Adipocyte (in vitro differentiated cells): Measurements from ENCODE around the gene DIPK1C.

ENCODE experiments used
- DNase-seq: peaks from one replicate; pipeline ENCODE4 v3.0.0-alpha.2; 2015; ENCODE audit warnings: low read depth
- H3K27me3 ChIP-seq: replicated peaks from 2 replicates; pipeline ENCODE4 v1.7.0; 2013; ENCODE audit warnings: mild to moderate bottlenecking, low read length, moderate library complexity; ENCODE audit not compliant: control insufficient read depth, insufficient read depth
- H3K36me3 ChIP-seq: 2 replicates; pipeline ENCODE4 v1.7.0; 2013; ENCODE audit warnings: low read length, mild to moderate bottlenecking, moderate library complexity; ENCODE audit not compliant: control insufficient read depth, insufficient read depth, severe bottlenecking
- H3K4me1 ChIP-seq: 2 replicates; pipeline ENCODE4 v1.7.0; 2013; ENCODE audit warnings: mild to moderate bottlenecking, low read length, moderate library complexity; ENCODE audit not compliant: control insufficient read depth, insufficient read depth
- H3K4me3 ChIP-seq: 2 replicates; pipeline ENCODE4 v1.7.0; 2013; ENCODE audit warnings: mild to moderate bottlenecking, low read length, moderate library complexity
- H3K9ac ChIP-seq: 2 replicates; pipeline ENCODE4 v1.7.0; 2013; ENCODE audit warnings: mild to moderate bottlenecking, low read length, moderate library complexity
- H3K9me3 ChIP-seq: 2 replicates; pipeline ENCODE4 v1.7.0; 2013; ENCODE audit warnings: mild to moderate bottlenecking, low read length, moderate library complexity; ENCODE audit not compliant: control insufficient read depth

DIPK1C gene

GRCh38 chr18:74416124-74416523, 41.0 kb downstream of the DIPK1C start:
- H3K36me3 ChIP-seq = no peaks in the 10 kb centered on the region
- H3K4me3 ChIP-seq = no peak overlapping the region
- H3K9me3 ChIP-seq = no peaks in the 10 kb centered on the region
- no peak for DNase-seq
- peaks cover 73% of the 10 kb centered on the region for H3K27me3 ChIP-seq
- no peak overlapping the region for H3K9ac ChIP-seq
- H3K4me1 ChIP-seq = no peaks in the 10 kb centered on the region

- Histone ChIP-seq H3K36me3 (no peaks in the 10 kb centered on the region), H3K4me3 (no peak overlapping the region), H3K9me3 (no peaks in the 10 kb centered on the region), H3K9ac (no peak overlapping the region), H3K4me1 (no peaks in the 10 kb centered on the region), H3K27me3 (peaks cover 81% of the 10 kb centered on the region)
- no peak for DNase-seq
Observed at GRCh38 chr18:74414953-74415515, 42.1 kb downstream of the DIPK1C start.

- DNase-seq = no peak
Observed at GRCh38 chr18:74413836-74414235, 43.3 kb downstream of the DIPK1C start.

GRCh38 chr18:74412116-74412880, 44.8 kb downstream of the DIPK1C start:
- peaks cover 73% of the 10 kb centered on the region for H3K27me3 ChIP-seq
- H3K9me3 ChIP-seq = peaks cover 3% of the 10 kb centered on the region
- H3K4me1 ChIP-seq = no peaks in the 10 kb centered on the region
- H3K4me3 ChIP-seq = no peak overlapping the region
- DNase-seq = no peak
- no peak overlapping the region for H3K9ac ChIP-seq
- H3K36me3 ChIP-seq = no peaks in the 10 kb centered on the region

More at GRCh38 chr18:74413836-74414235, 43.3 kb downstream of the DIPK1C start:
- H3K4me3 ChIP-seq = no peak overlapping the region
- H3K27me3 ChIP-seq = peaks cover 73% of the 10 kb centered on the region
- H3K9ac ChIP-seq = no peak overlapping the region
- no peaks in the 10 kb centered on the region for H3K9me3 ChIP-seq
- H3K36me3 ChIP-seq = no peaks in the 10 kb centered on the region
- H3K4me1 ChIP-seq = no peaks in the 10 kb centered on the region

- H3K9ac ChIP-seq = no peak overlapping the region
- peaks cover 68% of the 10 kb centered on the region for H3K27me3 ChIP-seq
- peaks cover 3% of the 10 kb centered on the region for H3K9me3 ChIP-seq
- no peaks in the 10 kb centered on the region for H3K36me3 ChIP-seq
- H3K4me1 ChIP-seq = no peaks in the 10 kb centered on the region
- DNase-seq = no peak
- H3K4me3 ChIP-seq = no peak overlapping the region
Observed at GRCh38 chr18:74411475-74411874, 45.6 kb downstream of the DIPK1C start.

- Histone ChIP-seq H3K4me3 (no peak overlapping the region), H3K27me3 (peaks cover 69% of the 10 kb centered on the region), H3K9ac (no peak overlapping the region), H3K36me3 (no peaks in the 10 kb centered on the region), H3K4me1 (no peaks in the 10 kb centered on the region), H3K9me3 (peaks cover 3% of the 10 kb centered on the region)
- no peak for DNase-seq
Observed at GRCh38 chr18:74410441-74410992, 46.6 kb downstream of the DIPK1C start.

GRCh38 chr18:74407888-74408287, 49.2 kb downstream of the DIPK1C start:
- peaks cover 6% of the 10 kb centered on the region for H3K9me3 ChIP-seq
- H3K4me1 ChIP-seq = no peaks in the 10 kb centered on the region
- no peaks in the 10 kb centered on the region for H3K36me3 ChIP-seq
- no peak overlapping the region for H3K4me3 ChIP-seq
- no peak for DNase-seq
- H3K9ac ChIP-seq = no peak overlapping the region
- peaks cover 47% of the 10 kb centered on the region for H3K27me3 ChIP-seq

GRCh38 chr18:74402806-74403433, 54.2 kb downstream of the DIPK1C start:
- Histone ChIP-seq H3K4me1 (no peaks in the 10 kb centered on the region), H3K27me3 (peaks cover 56% of the 10 kb centered on the region), H3K9ac (no peak overlapping the region), H3K36me3 (no peaks in the 10 kb centered on the region), H3K4me3 (no peak overlapping the region), H3K9me3 (peaks cover 6% of the 10 kb centered on the region)
- DNase-seq = no peak

GRCh38 chr18:74400813-74401212, 56.3 kb downstream of the DIPK1C start:
- Histone ChIP-seq H3K9me3 (peaks cover 3% of the 10 kb centered on the region), H3K27me3 (peaks cover 45% of the 10 kb centered on the region), H3K4me1 (peaks cover 11% of the 10 kb centered on the region), H3K36me3 (no peaks in the 10 kb centered on the region), H3K9ac (no peak overlapping the region), H3K4me3 (no peak overlapping the region)
- no peak for DNase-seq

GRCh38 chr18:74399091-74399887, 57.8 kb downstream of the DIPK1C start:
- H3K9ac ChIP-seq = no peak overlapping the region
- H3K36me3 ChIP-seq = no peaks in the 10 kb centered on the region
- no peaks in the 10 kb centered on the region for H3K9me3 ChIP-seq
- no peak overlapping the region for H3K4me3 ChIP-seq
- DNase-seq = no peak
- H3K4me1 ChIP-seq = peaks cover 13% of the 10 kb centered on the region
- H3K27me3 ChIP-seq = peaks cover 50% of the 10 kb centered on the region

GRCh38 chr18:74397572-74397971, 59.5 kb downstream of the DIPK1C start:
- H3K36me3 ChIP-seq = no peaks in the 10 kb centered on the region
- H3K4me3 ChIP-seq = no peak overlapping the region
- no peak for DNase-seq
- no peaks in the 10 kb centered on the region for H3K9me3 ChIP-seq
- peaks cover 13% of the 10 kb centered on the region for H3K4me1 ChIP-seq
- no peak overlapping the region for H3K9ac ChIP-seq
- peaks cover 66% of the 10 kb centered on the region for H3K27me3 ChIP-seq
